HG02885 (cell line): Measurements from ENCODE around the gene ADGRG1.

Source experiments
- ATAC-seq: cut with Tn5 transposase; IDR thresholded peaks from one replicate; pipeline ENCODE4 v1.9.1; 2021; ENCODE audit warnings: mild to moderate bottlenecking; ENCODE audit not compliant: unreplicated experiment, poor library complexity

Gene ADGRG1

GRCh38 chr16:57619606-57620334, 8.7 kb upstream of the ADGRG1 start:
- ATAC-seq, result no peak

- ATAC-seq, result no peak
These were observed 7.8 kb upstream of the ADGRG1 start for GRCh38 chr16:57620335-57621231.

- ATAC-seq, result no peak
These were observed 6.7 kb upstream of the ADGRG1 start for GRCh38 chr16:57621521-57622271.

GRCh38 chr16:57622361-57623250, 5.8 kb upstream of the ADGRG1 start:
- ATAC-seq, result no peak

GRCh38 chr16:57623251-57624043, 5.0 kb upstream of the ADGRG1 start:
- no peak for ATAC-seq

- ATAC-seq, result no peak
These were observed 4.3 kb upstream of the ADGRG1 start for GRCh38 chr16:57624044-57624688.

GRCh38 chr16:57624806-57625500, 3.5 kb upstream of the ADGRG1 start:
- ATAC-seq, result no peak

- no peak for ATAC-seq
These were observed 1.8 kb upstream of the ADGRG1 start for GRCh38 chr16:57626420-57627170.

GRCh38 chr16:57627184-57627871, 1.1 kb upstream of the ADGRG1 start:
- ATAC-seq, result no peak

- no peak for ATAC-seq
These were observed 408 bp downstream of the ADGRG1 start for GRCh38 chr16:57628783-57629293.

GRCh38 chr16:57629516-57630406, 1.3 kb downstream of the ADGRG1 start:
- ATAC-seq, result no peak

- no peak for ATAC-seq
These were observed 2.0 kb downstream of the ADGRG1 start for GRCh38 chr16:57630407-57630797.

GRCh38 chr16:57630931-57631845, 2.8 kb downstream of the ADGRG1 start:
- ATAC-seq, result no peak

GRCh38 chr16:57632568-57632967, 4.1 kb downstream of the ADGRG1 start:
- no peak for ATAC-seq
